NCI-H2196 (cell line): ENCODE data around the gene PACS1.
"Not testable (repeated sequence)": the region's sequence is repeated elsewhere in the genome, so short reads cannot be mapped to it uniquely, and the experiment has no call there.

Experiments used
- DNase-seq: peaks from one replicate; lab custom pipeline; 2025; ENCODE audit not compliant: unreplicated experiment; lab: John Stamatoyannopoulos, UW

Gene PACS1

GRCh38 chr11:66268952-66269905, 199.2 kb downstream of the PACS1 start:
- no peak for DNase-seq

GRCh38 chr11:66271816-66272215, 201.7 kb downstream of the PACS1 start:
- no peak for DNase-seq

- no peak for DNase-seq
Observed at GRCh38 chr11:66272596-66272995, 202.5 kb downstream of the PACS1 start.

GRCh38 chr11:66274219-66274618, 204.1 kb downstream of the PACS1 start:
- no peak for DNase-seq

GRCh38 chr11:66275396-66275795, 205.3 kb downstream of the PACS1 start:
- DNase-seq, result no peak

- DNase-seq, result no peak
Observed at GRCh38 chr11:66275984-66276612, 206.0 kb downstream of the PACS1 start.

GRCh38 chr11:66276619-66277018, 206.5 kb downstream of the PACS1 start:
- not testable (repeated sequence) for DNase-seq

GRCh38 chr11:66277064-66277463, 207.0 kb downstream of the PACS1 start:
- DNase-seq, result not testable (repeated sequence)

GRCh38 chr11:66277471-66278362, 207.6 kb downstream of the PACS1 start, which contains the start of gene CNIH2:
TSS of gene CNIH2 (plus strand) at chr11:66278175. CDS start at chr11:66278457, 282 bp downstream.
- peak; percentile 68 for DNase-seq

GRCh38 chr11:66278363-66279091, 208.5 kb downstream of the PACS1 start:
- DNase-seq, result no peak

GRCh38 chr11:66279092-66279734, 209.1 kb downstream of the PACS1 start:
- no peak for DNase-seq

GRCh38 chr11:66280428-66280827, 210.4 kb downstream of the PACS1 start:
- DNase-seq, result no peak

GRCh38 chr11:66281001-66281400, 210.9 kb downstream of the PACS1 start:
- DNase-seq, result no peak

GRCh38 chr11:66281776-66282467, 211.8 kb downstream of the PACS1 start:
- DNase-seq, result no peak

- peak; percentile 99 for DNase-seq
Observed at GRCh38 chr11:66282468-66283455, 212.7 kb downstream of the PACS1 start.

- DNase-seq, result no peak
Observed at GRCh38 chr11:66283461-66284105, 213.5 kb downstream of the PACS1 start.

GRCh38 chr11:66284526-66285078, 214.5 kb downstream of the PACS1 start:
- no peak for DNase-seq
